DMS53 treated with DMSO at 0.1 percent for 48 hours (cell line): ENCODE data around the gene CRHR2.
A peak's percentile ranks its signal among the peaks of the same experiment; 100 is the strongest.
"Not testable (repeated sequence)": the region's sequence is repeated elsewhere in the genome, so short reads cannot be mapped to it uniquely, and the experiment has no call there.

Experiments used
- DNase-seq: peaks from one replicate; lab custom pipeline; 2025; ENCODE audit not compliant: unreplicated experiment; lab: John Stamatoyannopoulos, UW

CRHR2 gene

GRCh38 chr7:30682212-30683083, at the start of gene CRHR2:
Gene CRHR2 (minus strand): TSS chr7:30682456. CDS start chr7:30682280, 176 bp downstream.
- peak; percentile 46 for DNase-seq

- no peak for DNase-seq
Observed at GRCh38 chr7:30731581-30731980, 49.3 kb upstream of the CRHR2 start.

GRCh38 chr7:30730996-30731395, 48.7 kb upstream of the CRHR2 start:
- DNase-seq: no peak

GRCh38 chr7:30730097-30730496, 47.8 kb upstream of the CRHR2 start:
- DNase-seq: no peak

GRCh38 chr7:30729642-30730041, 47.4 kb upstream of the CRHR2 start:
- no peak for DNase-seq

- DNase-seq: no peak
Observed at GRCh38 chr7:30728591-30729100, 46.4 kb upstream of the CRHR2 start.

- no peak for DNase-seq
Observed at GRCh38 chr7:30727061-30727945, 45.0 kb upstream of the CRHR2 start.

- DNase-seq: no peak
Observed at GRCh38 chr7:30726296-30727006, 44.2 kb upstream of the CRHR2 start.

- no peak for DNase-seq
Observed at GRCh38 chr7:30723776-30724175, 41.5 kb upstream of the CRHR2 start.

GRCh38 chr7:30722671-30723070, 40.4 kb upstream of the CRHR2 start:
- DNase-seq: no peak

- no peak for DNase-seq
Observed at GRCh38 chr7:30722187-30722586, 39.9 kb upstream of the CRHR2 start.

GRCh38 chr7:30721211-30721610, 39.0 kb upstream of the CRHR2 start:
- DNase-seq: no peak

- DNase-seq: not testable (repeated sequence)
Observed at GRCh38 chr7:30719434-30719833, 37.2 kb upstream of the CRHR2 start.

GRCh38 chr7:30717181-30717580, 34.9 kb upstream of the CRHR2 start:
- peak; percentile 41 for DNase-seq

GRCh38 chr7:30714129-30714528, 31.9 kb upstream of the CRHR2 start:
- no peak for DNase-seq

- DNase-seq: no peak
Observed at GRCh38 chr7:30713392-30713791, 31.1 kb upstream of the CRHR2 start.

- no peak for DNase-seq
Observed at GRCh38 chr7:30710669-30711068, 28.4 kb upstream of the CRHR2 start.

GRCh38 chr7:30709549-30709948, 27.3 kb upstream of the CRHR2 start:
- DNase-seq: no peak

- no peak for DNase-seq
Observed at GRCh38 chr7:30708983-30709382, 26.7 kb upstream of the CRHR2 start.

- no peak for DNase-seq
Observed at GRCh38 chr7:30708412-30708811, 26.2 kb upstream of the CRHR2 start.
